Cardiac septum (tissue), 1 donor: ENCODE data around the gene CDKN1C. TPM values are rescaled to one million over a fixed set of nuclear protein-coding genes. Genes with fewer than 3 reads are reported as not detected.

Experiments
- DNase-seq: peaks from one replicate; pipeline ENCODE4 v3.0.0-alpha.2; 2020; ENCODE audit warnings: low spot score
- intact Hi-C: fragments of 100-400 bp; cut with DNase I; formaldehyde crosslinking; loops from one replicate; pipeline ENCODE4 v1.14.0; 2022
- long read RNA-seq: library from polyadenylated mRNA; unstranded; transcript quantifications from one replicate; pipeline ENCODE4 v2.0.0, GENCODE V29; 2021
- total RNA-seq: library from RNA; stranded (reverse); fragmentation: NEBNext Ultra II Directional; extraction: Animal tissue kit (Norgen Biotek cat#: 25700); gene quantifications from one replicate; pipeline ENCODE4 v1.2.1, GENCODE V29; 2021
- donor health status: DM: no; HTN: no; CAD: no.

The CDKN1C gene
- total RNA-seq, result 11.5 TPM
- long read RNA-seq, partial matches to known transcripts, result 1 of 9 reads
- long read RNA-seq, other reads (novel, unspliced or antisense), result 1 of 9 reads

DNA sequence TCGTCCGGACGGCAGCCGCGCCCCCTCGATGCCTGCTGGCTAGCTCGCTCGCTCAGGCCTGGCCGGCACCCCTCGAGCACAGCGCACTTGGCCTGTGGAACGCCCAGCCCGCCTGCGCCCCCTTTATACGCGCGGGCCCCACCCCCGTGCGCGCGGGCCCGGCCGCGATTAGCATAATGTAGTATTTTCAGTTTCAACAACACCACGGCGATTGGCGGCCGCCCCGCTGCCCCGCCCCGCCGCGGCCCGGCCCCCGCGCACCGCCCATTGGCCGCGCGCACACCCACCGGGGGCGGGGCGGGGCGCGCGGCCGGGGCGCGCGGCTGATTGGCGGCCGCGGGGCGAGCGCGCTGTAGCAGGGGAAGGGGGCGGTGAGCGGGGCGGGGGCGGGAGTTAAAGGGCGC, at the start of gene CDKN1C:
TSS of gene CDKN1C (minus strand) at position 98 of the 404 bp plus-strand sequence. CDS start 319 bp downstream, outside the sequence.
- peak; percentile 93 for DNase-seq
- intact Hi-C loops, result loop anchor here (5.0 to 10.0 kb wide), 3 partner anchors 73 to 581 kb away; partner anchors contain the start of genes C11orf21, KCNQ1OT1 and TSPAN32

DNA sequence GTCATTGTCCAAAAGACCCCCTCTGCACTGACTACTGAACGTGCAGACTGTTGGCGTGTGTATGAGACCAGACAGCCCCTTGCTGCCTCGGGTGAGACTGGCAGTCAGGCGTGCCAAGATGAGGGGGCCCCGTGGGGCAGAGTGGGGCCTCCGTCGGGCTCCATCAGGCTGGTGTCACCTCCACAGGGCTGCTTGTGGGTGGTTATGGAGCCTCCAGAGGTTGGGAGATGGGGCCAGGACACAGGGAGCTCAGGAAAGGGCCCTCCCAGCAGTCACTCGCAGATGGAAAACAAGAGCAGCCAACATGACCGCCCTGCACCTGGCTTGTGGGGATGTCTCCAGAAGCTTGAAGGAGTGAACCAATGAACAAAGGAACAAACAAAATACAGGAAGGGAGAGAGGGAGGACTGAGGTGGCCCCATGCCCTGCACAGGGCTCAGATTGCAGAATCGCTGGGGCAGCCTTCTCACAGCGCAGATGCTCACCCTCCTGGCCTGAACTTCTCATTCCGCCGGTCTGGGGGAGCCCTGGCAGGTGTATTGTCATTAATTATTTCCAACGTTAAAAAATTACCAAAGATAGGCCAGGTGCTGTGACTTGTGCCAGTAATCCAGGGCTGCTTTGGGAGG, 49.1 kb upstream of the CDKN1C start:
- peak; percentile 70 for DNase-seq
- intact Hi-C loops, result no loop called here

DNA sequence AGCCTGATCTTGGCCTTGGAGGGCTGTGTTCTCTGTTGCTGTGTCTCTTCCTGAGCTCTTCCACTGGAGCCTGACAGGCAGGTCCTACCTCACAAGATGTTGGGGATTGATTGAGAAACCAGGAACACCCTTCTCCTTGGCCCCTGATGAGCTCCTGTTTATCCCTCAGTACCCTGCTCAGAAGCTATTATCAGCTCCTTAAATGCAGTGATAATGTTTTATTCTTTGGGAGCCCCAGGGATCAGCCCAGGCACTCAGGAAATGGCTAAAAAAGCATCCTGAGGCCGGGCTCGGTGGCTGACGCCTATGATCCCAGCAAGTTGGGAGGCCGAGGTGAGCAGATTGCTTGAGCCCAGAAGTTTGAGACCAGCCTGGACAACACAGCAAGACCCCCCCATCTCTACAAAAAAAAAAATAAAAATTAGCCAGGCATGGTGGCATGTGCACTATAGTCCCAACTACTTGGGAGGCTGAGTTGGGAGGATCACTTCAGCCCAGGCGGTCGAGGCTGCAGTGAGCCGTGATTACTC, 48.5 kb upstream of the CDKN1C start:
- intact Hi-C loops, result no loop called here

DNA sequence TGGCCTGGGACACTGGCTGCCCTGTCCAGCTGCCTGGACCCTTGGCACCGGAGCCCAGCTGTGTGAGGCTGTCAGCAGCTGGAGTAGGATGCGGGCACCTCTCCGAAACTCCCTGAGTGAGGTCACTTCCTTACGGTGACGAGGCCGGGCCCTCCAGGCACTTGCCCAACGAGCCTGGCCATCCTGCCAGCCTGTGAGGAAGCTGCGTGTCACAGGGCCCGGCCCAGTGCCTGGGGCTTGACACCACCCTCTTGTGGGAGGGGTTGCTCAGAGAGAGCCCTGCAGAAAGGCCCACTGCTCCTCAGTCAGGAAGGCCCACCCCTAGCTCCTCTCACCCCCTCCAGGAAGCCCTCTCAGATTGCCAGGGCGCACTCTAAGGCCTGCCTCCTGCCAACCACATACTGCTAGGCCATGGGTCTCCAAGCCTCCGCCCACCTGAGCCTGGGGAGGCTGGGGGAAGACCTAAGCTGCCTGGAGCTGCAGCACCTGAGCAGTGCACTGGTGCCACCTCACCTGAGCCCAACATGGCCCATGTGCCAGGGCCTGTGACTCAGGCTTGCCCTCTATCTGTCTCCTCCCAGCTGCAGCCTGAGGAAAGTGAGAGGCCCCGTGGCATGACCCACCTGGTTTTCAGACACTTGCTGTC, 47.9 kb upstream of the CDKN1C start:
- intact Hi-C loops, result no loop called here

More for the DNA sequence above, 48.5 kb upstream of the CDKN1C start:
- no peak for DNase-seq

DNA sequence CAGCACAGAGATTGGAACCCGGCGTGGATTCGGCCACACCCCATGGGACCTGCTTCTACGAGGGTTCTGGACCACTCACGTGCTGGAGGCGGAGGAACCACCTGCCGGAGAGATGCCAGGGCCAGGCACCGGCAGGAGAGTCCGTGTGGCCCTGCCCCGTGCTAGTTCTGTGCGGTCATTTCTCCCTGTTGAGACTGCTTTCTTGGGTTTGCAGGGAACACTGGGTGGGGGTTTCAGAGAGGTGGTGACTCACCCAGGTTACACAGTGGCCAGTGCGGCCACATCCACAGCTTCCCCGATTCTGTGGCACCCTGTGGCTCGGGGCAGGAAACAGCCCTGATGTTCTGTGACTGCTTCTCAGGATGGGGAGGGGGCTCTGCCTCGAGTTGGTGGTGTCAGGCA, 47.3 kb upstream of the CDKN1C start:
- intact Hi-C loops, result no loop called here
- peak; percentile 46 for DNase-seq

More for the DNA sequence above, 47.9 kb upstream of the CDKN1C start:
- DNase-seq, result peak; percentile 90

DNA sequence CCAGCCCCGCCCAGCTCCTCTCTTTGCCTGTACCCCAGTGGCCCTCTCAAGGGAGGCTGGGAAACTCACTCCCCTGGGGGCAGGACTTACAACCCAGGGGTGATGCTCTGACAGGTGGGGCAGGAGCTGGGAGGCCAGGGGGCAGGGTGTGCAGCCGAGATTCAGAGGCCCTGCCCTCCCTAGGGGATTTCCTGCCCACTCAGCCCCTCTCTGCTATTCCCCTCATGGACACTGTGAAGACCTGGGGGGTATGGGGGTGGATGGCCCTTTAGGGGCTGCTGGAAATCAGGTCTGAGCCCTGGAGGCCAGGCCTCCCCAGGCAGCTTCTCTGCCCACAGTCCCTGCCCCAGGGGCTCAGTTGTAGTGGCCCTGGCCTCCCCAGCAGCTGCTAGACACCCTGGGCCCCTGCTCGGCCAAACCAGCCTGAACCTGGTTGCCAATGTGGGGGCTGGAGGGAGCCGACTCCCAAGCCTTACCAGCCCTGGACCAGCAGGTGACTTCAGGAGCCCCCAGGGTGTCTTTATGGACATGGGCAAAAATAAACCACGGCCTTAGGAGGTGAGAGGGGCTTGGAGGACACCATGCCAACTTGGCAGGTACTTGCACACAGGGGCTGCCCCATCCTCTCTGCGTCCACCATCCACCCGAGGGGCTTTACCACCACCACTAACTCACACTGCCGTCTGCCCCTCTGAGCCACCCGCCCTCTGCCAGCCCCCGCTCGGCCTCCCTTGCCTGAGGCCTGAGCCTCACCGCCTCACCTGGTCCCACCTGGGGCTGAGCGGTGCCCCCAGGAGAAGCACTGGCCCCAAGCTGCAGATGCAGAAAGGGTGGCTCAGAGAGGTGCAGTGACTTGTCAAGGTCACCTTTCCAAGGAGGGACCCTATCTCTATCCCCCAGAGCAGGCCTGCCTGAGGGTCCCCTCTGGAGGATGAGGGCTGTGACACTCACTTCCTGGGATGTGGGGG, 46.5 kb upstream of the CDKN1C start:
- peak; percentile 61 for DNase-seq
- intact Hi-C loops, result no loop called here

- intact Hi-C loops, result no loop called here
- no peak for DNase-seq
These were observed 45.8 kb upstream of the CDKN1C start for GRCh38 chr11:2931420-2931746.

- DNase-seq, result peak; percentile 88
- intact Hi-C loops, result no loop called here
These were observed 45.3 kb upstream of the CDKN1C start for GRCh38 chr11:2930704-2931419.

- DNase-seq, result peak; percentile 63
- intact Hi-C loops, result no loop called here
These were observed 44.6 kb upstream of the CDKN1C start for GRCh38 chr11:2929950-2930703.

DNA sequence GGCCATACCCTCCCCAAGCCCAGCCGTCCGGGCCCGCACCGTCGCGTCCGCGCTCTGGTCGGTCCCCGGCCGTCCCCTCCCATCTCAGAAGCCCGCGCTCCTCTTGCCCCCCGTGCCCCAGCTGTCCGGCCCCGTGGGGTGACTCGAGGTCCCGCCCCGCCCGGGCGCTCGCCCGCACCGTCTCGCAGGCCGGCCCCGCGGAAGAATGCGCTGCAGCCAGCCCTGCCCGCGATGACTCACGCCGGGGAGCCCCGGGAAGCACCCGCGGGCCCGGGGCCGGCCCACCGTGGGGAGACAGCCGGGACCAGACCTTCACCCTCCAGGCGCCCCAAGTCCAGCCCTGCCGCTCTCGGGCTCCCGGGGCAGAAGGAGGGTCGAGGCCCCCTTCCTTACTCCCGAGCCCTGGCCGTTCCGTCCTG, 44.0 kb upstream of the CDKN1C start:
- DNase-seq, result peak; percentile 73
- intact Hi-C loops, result no loop called here

DNA sequence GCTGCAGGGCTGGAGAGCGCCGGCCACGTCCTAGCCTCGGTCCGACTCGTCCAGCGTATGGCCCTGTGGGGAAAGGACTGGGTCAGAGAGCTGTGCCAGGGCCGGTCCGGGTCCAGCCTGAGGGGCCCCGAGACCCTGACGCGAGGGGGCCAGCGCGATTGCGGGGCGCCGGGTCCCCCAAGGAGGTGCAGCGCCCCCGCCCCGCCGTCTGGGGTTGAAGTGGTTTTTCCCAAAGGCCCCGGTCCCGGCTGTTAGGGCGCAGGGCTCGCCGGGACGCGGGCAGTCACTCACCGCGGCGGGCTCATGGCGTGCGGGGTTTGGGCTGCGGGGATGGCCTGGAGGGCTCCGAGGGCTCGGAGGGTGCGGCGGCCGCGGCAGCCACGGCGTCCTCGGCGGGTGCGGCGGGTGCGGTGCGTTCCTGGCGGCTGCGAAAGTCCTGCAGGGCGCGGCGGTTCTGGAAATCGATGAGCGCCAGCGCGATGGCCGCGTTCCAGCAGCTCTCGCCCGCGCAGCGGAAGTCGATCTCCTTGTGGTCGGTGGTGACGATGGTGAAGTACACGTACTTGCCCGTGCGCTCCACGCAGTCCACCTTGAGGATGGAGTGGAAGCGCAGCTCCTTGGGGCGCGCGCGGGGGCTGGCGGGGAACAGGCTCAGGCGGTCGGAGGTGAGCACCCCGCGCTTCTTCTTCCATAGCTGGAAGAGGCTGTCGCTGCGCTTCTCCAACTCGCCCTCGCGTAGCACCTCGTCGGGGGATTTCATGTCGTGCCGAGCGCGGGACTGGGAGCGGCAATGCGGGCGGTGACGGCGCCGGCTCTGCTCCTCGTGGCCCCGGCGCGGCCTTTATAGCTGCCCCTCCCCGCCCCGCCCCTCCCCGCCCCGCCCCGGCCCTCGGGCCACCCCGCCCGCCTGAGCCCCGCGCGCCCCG, 43.3 kb upstream of the CDKN1C start, which contains the start of gene PHLDA2:
TSS of gene PHLDA2 (minus strand) at position 816 of the 926 bp plus-strand sequence. CDS start at position 760, 56 bp downstream.
- peak; percentile 76 for DNase-seq
- intact Hi-C loops, result no loop called here

GRCh38 chr11:2927851-2928604, 42.5 kb upstream of the CDKN1C start:
- peak; percentile 71 for DNase-seq
- intact Hi-C loops, result no loop called here

DNA sequence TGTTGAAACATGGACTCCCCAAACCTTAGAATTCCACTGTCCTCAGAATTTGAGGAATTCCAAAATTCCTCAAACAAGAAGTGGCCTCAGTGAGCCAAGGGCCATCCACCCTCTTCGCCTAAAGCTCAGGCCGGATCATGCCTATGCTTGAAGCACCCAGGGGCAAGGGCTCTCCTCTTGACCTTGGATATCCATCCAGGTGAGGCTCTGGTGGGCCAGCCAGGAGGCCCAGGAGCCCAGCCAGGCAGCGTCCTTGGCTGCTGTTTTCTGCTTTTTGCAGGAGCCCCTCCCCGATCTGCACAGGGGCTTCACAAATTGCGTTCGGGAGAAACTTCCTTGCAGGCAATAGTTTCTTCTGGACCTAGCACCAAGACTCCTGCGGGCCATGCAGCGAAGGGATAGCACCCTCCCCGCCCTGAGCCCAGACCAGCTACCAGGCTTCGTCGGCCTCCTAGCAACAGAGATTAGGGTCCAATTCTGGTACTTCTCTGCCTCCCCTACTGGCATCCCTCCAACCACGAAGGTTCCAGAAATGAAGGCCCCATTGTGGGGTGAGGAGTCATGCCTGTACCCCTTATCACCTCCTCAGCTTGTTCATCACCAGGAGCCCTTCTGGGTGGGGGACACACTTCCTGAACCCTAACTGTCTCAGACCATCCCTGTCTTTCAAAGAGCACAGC, 41.7 kb upstream of the CDKN1C start:
- intact Hi-C loops, result no loop called here
- no peak for DNase-seq

GRCh38 chr11:2926611-2927051, 41.1 kb upstream of the CDKN1C start:
- intact Hi-C loops, result no loop called here
- DNase-seq, result no peak

DNA sequence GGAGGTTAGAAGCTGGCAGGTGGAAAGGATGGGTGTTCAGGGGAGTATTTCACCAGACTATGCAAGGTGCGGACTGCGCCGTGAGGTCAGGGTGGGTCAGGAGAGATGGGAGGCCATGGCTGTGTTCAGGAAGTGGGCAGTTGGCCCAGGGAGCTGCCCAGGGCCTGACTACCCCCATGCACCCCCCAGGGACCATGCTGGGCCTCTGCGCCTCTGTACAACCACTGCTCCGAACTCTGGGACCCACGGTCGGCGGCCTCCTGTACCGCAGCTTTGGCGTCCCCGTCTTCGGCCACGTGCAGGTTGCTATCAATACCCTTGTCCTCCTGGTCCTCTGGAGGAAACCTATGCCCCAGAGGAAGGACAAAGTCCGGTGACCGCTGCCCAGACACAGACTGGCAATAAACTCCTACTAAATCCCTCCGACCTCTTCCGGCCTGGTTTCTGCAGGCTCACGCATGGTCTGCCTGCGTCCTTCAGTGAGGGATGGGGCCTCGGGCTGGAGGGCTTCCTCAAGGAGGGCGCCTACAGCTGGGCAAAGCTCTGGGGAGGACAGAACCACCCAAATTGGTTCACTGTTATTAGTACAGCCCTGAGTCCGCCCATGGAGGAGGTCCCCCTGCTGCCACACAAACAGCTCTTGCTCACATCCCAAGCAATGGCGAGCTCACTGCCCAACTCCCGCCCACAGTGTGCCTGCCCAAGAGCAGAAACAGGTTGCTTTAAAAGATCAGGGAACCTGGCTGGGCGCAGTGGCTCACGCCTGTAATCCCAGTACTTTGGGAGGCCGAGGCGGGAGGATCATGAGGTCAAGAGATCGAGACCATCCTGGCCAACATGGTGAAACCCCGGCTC, 39.5 kb upstream of the CDKN1C start:
- no peak for DNase-seq
- intact Hi-C loops, result no loop called here
